NCI-H524 treated with DMSO at 0.1 percent for 48 hours (cell line): ENCODE results near the gene GNA14.
"Not testable (repeated sequence)": the region's sequence is repeated elsewhere in the genome, so short reads cannot be mapped to it uniquely, and the experiment has no call there.

Source experiments
- DNase-seq: peaks from one replicate; lab custom pipeline; 2025; lab: John Stamatoyannopoulos, UW

The GNA14 gene

DNA sequence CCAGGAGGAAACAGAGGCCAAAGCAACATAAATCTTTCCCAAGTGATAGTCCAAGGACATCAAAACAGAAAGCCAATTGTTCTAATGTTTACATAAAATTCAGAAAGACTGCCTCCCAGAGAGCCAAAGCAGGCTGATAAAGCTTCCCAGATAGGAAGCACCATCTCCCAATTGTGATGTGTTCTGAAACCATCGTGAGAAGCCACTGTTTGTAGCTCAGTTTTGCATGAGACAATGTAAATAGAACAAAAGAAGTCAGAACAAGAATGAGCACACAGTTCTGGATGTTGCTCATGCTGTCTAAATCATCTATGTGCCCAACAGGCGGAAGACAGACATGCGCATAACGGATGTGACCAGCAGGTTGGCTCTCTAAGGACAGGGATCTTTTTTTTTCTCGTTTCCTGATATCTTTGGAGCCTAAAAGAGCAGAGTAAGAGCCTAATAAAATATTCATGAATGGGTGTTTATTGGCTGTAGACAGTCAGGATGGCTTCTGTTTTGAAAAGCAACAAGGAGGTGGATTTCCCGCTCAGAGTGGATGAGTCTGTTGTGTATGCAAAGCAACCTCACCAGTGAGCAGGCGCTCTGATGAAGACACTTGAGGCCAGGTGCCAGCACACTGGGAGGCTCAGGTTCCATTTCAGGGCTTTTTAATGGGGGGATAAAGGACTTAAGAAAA lies 113.6 kb downstream of the GNA14 start:
- DNase-seq, result no peak

DNA sequence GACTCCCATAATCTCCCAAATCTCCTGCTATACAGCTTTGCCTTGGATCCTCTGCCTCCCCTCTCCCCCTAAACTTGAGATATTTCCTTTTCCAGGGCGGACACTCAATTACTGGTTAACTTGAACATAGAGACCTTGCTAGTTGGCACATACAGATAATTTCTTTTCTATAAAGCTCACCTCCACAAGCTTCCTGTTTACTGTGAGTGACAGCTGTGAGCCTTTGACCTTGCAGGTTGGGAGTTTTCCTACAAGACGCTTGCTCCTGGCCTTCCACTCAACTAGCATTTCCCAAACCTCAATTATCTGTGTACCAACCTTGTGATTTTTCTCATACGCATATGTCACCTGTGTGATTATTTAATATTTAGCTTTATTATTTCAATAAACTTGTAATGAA lies 114.5 kb downstream of the GNA14 start:
- no peak for DNase-seq

DNA sequence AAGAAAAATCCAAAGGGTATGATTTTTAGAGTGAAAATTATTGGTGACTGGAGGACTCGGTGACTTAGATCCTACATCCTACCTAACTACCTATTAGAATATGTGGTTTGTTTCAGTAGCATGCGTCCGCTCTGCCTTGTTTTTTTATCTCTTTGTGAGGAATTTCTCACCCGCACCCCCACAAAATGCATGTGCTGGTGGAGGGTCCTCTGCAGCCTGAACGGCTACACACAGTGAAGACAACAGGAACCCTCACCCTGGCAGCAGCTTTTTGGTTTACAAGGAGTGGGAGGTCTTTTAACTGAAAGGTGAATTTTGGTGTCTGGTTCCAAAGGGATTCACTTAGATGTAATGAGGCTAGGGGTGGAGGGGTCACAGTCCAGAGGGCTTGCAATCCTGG lies 115.5 kb downstream of the GNA14 start:
- no peak for DNase-seq

DNA sequence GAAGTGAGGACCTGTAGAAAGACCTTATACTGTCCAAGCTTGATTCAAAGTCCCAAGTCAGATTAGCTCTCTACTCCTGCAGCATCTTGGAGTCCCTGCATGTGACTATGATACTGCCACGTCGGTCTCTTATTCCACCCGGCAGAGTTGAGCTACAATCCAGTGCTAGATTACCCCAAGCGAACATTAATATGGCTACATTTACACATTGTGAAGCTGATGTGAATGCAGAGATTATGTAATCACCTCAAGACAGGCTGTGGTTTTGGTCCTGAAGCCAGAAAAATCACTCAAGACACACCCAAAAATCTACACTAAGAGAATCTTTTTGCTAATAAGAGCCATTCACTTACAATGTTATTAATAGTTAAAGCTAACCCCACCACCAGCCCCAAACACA lies 116.7 kb downstream of the GNA14 start:
- DNase-seq, result no peak

DNA sequence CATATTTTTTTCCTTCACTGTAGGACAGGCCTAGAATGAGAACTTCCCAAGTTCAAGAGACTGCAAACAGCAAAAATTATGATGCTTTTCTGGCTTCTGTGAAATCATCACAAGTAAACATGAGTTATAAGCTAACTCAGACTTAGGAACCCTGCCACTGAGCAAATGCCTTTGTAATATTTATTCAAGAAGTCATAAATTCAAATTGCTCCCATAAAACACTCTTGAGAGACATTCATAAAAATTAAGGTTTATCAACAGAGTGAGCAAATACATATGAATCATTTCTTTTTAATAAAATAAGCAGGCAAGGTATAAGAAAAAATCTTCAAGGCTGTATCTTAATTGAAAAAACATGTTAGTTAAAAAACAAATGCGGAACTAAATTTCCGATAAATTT lies 124.2 kb downstream of the GNA14 start:
- DNase-seq, result no peak

DNA sequence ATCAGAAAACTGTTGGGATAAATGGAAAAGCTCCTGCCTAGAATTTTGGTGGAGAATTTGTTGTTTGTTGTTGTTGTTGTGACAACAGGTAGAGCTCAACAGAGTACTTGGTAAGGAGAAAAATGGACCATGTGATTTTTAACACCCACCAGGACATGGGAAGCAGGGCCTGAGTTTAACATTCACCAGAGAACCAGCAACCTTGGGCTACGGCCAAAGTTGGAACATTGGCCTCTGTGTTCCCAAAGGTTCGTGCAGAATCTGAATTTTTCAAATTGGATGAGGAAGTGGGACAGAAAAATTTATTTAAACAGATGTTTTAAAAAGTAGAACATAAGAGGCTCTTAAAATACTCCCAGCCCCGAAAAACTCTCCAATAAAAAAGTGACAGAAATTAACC lies 127.0 kb downstream of the GNA14 start:
- DNase-seq, result no peak

DNA sequence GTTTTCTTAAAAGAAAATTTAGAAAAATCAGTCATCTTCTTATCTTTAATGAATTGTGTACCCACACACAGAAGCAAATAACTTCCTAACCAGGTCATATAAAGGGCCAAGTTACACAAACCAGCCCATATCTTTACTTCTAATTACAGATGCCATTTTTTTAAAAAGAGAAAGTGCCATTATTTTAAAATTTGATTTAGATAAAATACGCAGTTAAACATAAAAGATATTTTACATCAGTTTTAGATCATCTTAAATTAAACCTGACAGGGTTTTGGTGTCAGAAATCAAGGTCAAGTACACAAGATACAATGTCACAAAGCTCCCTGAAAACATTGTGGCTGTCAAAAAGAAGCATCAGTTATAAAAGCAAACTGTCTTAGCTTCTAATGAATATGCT lies 129.4 kb downstream of the GNA14 start:
- DNase-seq, result no peak

DNA sequence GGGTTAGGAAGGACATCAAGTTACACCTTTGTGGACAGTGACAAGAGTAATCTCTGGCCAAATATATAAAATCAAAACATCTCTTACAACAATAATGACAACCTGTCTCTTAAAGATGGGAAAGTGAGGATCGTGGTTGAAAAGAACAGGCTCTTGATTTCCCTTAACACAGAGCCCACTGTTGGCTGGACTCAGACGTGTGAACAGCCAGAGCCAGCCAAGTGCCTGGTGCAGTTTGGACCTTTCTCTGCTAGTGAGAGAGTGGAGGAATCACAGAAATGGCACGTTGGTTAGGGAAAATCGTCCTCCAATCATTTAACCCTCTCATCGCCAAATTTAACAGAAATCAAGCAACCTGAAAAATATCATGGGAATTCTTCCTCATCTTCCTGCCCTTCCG lies 131.3 kb downstream of the GNA14 start:
- no peak for DNase-seq

DNA sequence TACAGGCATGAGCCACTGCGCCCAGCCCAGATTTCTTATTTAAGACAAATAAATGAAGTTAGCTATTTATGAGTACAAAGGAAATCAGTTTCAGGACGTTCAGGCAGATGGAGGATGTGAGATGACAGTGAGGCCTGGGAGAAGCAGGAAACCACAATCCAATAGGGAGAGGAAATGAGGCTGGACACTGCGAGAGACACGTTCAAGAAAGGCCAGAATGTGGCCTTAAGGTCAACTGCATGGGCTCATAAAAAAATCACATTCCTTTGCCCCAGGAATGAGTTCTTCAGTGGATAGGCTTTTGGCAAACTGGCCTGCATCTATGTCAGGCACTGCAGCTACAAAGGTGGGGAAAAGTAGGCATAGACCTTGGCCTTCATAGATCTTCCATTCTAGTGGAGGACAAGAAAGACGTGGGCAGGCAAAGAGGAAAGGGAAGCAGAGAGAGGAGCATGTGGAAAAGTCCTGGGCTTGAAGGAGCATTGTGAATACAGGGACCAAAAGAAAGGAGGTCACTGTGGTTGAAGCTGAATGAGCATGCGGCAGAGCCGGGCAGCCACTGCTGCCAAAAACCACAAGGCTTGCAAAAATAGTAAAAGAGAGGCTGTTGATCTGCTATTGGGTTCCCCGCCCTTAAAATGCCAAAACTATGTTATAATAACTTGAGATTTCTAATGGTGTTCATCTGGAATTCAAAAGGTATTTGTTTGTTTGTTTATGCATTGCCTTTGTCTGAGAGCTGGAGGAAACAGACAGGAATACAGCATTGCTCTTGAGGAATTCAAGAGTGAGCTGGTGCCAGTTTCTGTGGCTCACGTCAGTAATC lies 133.0 kb downstream of the GNA14 start:
- DNase-seq, result no peak

DNA sequence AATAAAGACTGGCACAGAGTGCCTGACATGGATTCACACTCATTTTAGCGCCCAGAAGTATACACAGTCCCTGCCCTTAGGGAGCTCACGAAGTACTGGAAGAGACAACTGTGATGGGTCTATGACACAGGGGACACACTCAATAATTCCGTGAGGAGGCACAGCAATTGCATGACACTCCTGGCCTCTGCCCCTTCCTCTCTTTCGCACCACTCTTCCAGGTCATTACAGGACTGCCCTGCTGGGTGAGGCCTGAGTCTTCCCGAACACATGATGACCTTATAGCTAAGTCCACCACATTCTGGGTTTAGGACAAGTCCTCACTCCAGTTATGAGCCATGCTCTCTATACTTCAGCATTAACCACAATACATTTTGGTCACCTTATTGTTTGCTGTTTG lies 134.7 kb downstream of the GNA14 start:
- no peak for DNase-seq

DNA sequence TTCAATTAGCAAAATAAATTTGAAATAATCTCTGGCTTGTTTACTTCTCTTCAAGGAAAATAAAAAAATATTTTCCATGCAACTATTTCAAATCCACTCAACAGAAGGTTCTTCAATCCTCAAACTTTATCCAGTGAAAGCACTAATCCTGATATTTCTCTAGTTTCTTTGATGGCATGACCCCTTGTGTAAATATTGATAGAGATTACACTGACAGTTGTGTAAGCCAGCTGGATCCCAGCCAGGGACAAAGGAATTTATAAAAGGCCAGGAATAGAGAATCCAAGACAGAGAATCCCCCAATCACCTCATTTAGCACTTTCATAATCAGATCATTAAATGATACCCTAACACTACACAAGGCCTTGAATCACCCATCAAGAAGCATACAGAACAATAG lies 135.2 kb downstream of the GNA14 start:
- no peak for DNase-seq

DNA sequence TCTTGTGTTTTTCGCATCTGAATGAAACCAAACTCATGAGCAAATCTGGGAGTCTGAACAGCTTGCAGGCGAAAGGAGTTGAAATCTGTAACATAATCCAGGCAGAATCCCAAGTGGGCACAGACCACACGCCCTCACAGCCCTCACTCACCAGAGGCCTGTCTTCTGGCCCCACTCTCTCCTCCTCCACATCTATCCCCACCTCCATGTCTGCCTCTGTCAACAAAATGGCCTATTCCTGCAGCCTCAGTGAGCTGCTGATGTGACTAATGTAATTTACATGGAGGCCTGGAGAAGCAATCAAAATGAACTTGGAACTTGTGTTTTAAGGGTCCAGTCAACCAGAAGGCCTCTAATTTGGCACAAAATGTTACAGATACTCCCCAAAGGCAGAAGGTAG lies 136.6 kb downstream of the GNA14 start:
- no peak for DNase-seq

DNA sequence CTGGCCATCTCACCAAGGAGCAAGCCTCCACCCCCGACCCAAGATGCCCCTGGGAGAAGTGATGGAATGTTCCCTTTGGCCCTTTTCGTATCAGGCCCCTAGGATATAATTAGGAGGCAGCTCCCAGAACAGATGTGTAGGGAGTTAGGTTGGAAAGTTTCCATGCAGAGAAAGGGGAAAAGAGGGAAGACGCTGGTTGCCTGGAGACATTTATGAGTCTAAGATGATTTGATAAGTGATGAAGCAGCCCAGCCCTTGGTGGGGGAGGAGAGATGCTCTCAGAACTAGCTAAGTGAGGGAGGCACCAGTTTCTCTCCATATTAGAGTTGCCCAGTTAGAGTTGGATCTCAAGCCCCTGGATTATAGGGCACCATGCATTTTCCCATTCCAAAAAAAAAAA lies 137.5 kb downstream of the GNA14 start:
- no peak for DNase-seq

DNA sequence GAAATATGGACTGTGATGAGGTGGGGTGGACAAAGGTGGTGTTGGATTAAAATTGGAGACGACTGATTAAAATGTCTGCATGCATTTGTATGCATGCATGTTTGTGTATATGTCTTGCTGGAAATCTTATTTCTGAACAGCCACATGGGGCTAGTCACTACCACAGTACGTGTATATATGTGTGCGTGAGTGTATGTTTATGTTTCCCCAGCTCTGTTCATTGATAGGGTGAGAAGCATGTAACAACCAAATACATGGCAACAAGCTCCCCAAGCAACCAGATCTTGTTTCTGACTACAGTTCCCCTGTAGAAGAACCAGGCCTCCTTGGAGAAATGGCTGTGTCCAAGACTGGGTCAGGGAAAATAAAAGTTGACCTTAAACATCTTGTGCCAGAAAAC lies 139.7 kb downstream of the GNA14 start:
- no peak for DNase-seq

DNA sequence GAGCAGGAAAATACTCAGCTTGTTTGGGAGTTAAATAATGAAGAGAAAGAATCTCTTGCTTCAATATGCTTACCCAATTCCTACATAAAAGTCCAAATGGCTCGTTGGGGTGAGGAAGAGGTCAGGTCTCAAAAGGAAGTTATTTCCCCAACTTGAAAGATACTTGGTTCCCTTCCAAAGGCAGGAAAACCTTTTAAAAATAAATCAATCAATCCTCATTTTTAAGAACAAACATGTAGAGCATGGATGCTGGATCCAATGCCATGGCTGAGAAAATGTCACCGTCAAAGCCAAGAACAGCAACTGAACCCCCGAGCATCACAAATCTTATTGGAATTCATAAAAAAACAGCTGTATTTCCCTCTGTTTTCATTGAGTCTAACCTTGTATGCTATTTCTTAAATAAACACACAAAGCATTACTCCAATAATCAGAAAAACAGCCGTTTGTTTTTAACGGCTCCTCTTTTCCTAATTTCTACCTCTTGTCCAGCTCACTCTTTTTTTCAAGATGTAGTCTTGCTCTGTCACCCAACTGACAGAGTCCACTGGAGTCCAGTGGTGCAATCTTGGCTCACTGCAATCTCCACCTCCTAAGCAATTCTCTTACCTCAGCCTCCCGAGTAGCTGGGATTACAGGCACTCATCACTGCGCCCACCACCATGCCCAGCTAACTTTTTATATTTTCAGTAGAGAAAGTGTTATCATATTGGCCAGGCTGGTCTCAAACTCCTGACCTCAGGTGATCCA lies 140.7 kb downstream of the GNA14 start:
- DNase-seq, result no peak

DNA sequence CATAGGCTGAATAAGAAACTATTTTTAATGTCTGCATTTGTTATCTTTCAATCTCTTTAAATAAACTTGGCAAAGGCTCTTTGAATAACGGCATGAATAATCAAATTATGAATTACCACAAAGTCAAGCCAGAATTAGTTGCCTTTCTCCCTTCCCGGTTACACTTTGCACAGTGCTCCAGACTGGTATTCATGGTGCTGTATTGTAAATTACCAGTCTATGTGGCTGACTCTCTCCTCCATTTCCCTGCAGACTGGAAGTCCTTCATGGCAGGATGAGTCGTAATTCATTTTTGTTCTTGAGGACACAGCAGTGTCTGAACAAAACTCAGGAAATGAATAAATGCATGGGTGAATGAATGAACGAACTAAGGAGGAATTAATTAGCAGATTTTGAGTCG lies 142.9 kb downstream of the GNA14 start:
- no peak for DNase-seq

DNA sequence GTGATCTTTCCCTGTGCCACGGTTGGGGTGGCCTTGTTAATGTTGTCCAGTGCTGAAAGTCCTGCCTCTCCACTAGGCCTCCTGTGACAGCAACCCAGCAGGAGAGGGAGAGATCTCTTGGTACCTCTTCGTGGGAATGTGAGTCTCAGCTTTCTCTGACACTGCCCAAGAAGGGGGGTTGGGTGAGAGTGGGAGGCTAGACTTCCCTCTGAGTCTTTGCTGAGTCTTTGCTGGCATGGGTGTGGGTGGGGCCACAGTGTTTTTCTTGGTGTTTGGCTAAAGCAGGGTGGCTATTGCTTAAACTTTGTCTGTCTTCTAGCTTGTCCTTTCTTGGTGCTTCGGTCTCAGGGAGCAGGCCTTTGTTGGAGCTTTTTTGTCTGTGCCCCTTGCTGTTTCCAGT lies 145.6 kb downstream of the GNA14 start:
- DNase-seq, result no peak

DNA sequence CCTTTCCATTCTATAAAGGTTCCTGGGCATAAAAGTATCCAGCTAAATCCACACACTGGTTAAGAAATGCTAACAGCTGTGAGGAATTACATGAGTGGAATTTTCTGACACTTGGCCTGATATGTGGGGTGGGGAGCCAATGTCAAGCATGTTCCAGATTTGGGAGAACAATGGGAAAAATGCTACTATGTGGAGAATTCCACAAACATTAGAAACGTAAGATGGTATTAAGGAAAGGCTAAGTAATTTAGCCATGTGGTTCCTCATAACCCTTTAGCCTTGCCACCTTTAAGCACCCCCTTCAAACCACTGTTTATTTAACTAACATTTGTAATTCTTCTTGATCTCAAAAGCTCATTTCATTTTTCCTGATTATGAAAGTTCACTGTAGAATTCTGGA lies 149.2 kb downstream of the GNA14 start:
- no peak for DNase-seq

DNA sequence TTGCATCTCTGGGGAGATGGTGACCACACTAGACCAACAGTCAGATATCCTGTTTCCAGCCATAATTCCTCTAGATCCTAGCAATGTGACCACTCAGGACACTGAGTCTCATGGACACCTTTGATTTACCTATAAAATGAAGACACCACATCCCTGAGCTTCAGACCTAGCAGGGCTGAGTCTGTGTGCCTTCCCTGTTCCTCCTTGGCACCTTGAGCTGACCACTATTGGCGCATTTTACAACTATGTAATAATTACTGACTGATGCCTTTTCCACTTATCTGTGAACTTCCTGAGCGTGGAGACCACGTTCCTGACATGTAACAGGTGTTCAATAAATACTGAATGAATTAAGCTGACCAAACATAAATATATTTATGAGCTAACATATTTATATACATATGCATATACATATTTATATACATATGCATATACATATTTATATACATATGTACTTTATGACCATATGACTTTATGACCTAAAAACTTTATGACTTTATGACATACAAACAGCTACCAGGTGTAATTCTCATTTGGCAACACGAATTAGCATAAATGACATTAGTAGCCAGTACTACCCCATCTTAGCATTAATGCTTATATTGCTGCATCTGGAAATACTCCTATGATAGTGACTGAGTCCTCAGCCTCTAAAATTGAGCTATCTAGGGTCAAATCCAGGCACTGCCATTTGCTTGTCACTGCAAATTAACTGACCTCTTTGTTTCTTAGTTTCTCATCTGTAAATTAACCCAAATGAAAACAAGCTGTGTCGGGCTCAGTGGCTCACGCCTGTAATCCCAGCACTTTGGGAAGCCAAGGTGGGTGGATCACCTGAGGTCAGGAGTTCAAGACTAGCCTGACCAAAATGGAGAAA lies 150.6 kb downstream of the GNA14 start:
- DNase-seq, result no peak

DNA sequence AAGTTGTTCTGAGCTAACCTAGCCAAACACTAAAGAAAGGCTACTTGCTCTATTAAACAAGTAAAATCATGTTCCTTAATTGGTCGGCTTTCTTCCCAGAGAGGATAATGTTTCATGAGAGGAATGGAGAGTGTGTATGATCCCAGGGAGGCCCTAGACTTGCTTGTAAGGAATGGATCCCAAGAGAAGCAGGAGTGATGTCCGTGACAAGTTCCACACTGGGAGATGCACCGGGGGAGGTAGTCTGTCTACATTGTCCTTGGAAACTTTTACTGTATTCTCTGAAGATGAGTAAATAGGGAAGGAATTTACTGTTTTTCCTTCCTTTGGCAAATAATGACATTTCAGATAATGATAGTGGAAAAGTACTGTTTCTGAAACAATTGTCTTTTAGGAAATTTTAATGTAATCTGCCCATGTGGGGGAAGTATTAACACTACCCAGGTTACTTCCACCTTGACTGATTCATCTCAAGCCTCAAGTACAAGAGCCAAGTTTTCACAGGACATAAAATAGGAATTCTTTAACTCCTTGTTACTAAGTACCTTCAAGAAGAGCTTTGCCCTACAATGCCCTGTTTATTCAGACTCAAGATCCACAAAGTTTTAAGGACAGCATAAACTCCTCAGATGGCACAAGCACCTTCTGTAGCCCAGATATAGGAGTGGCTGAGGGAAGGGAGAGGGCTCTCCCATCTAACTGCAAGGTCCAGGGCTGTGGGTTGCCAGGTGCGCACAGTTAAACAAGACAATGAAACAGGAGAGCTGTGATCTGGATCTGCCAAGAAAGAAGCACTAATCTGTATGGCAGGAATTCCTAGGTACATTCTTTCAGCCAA lies 152.1 kb downstream of the GNA14 start:
- DNase-seq, result no peak

DNA sequence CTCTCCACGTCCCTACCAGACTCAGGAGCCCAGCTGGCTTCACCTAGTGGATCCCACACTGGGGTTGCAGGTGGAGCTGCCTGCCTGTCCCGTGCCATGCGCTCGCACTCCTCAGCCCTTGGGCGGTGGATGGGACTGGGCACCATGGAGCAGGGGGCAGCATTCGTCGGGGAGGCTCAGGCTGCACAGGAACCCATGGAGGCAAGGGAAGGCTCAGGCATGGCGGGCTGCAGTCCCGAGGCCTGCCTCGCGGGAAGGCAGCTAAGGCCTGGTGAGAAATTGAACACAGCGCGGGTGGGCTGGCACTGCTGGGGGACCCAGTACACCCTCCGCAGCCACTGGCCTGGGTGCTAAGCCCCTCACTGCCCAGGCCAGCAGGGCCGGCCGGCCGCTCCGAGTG lies 157.8 kb downstream of the GNA14 start:
- not testable (repeated sequence) for DNase-seq
